Measurements from ENCODE around the gene TM9SF1.
"Not testable (repeated sequence)": the region's sequence is repeated elsewhere in the genome, so short reads cannot be mapped to it uniquely, and the experiment has no call there.

The TM9SF1 gene

GRCh38 chr14:24226473-24226872, 31.2 kb upstream of the TM9SF1 start:
- DNase-seq (ENCODE audit: low read depth in 2 of 2), result no peak

- no peak for DNase-seq (ENCODE audit: low read depth in 2 of 2)
These were observed 29.4 kb upstream of the TM9SF1 start for GRCh38 chr14:24224618-24225071.

- DNase-seq (ENCODE audit: low read depth in 2 of 2), result not testable (repeated sequence)
These were observed 27.7 kb upstream of the TM9SF1 start for GRCh38 chr14:24222987-24223386.

DNA sequence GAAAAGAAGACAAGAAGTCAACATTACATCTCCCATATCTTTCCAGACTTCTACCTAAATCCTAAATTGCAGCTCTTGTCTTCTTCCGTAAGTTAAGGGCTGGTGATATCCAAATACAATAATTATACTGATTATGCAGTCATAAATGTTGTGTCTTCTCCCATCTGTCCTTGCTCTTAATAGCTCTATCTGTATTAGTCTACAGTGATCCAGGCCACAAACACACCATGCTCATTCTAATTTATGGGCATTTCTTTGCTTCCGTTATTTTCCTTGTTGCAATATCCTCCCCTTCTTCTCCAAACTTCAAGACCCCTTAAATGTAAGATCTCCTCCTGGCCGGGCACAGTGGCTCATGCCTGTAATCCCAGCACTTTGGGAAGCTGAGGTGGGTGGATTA, 24.3 kb upstream of the TM9SF1 start:
- DNase-seq (ENCODE audit: low read depth in 2 of 2), result no peak

DNA sequence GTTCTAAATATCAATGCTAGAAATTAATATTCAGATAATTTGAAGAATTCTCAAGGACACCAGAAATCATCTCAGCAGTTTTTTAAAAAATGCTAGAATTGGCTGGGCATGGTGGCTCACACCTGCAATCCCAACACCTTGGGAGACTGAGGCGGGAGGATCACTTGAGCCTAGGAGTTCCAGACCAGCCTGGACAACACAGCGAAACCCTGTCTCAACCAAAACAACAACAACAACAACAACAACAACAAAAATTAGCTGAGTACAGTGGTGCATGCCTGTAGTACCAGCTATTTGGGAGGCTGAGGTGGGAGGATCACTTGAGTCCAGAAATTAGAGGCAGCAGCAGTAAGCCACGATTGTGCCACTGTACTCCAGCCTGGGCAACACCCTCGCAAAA, 23.8 kb upstream of the TM9SF1 start:
- no peak for DNase-seq (ENCODE audit: low read depth in 2 of 2)

- not testable (repeated sequence) for DNase-seq (ENCODE audit: low read depth in 2 of 2)
These were observed 21.6 kb upstream of the TM9SF1 start for GRCh38 chr14:24216876-24217275.

- DNase-seq (ENCODE audit: low read depth in 2 of 2), result no peak
These were observed 21.1 kb upstream of the TM9SF1 start for GRCh38 chr14:24216345-24216699.

GRCh38 chr14:24215495-24216344, 20.5 kb upstream of the TM9SF1 start, which contains the start of gene MDP1:
MDP1 (minus strand) TSS chr14:24216066; CDS start chr14:24215955, 111 bp downstream.
- DNase-seq (ENCODE audit: low read depth in 2 of 2), result peak; percentile 69 to 74

DNA sequence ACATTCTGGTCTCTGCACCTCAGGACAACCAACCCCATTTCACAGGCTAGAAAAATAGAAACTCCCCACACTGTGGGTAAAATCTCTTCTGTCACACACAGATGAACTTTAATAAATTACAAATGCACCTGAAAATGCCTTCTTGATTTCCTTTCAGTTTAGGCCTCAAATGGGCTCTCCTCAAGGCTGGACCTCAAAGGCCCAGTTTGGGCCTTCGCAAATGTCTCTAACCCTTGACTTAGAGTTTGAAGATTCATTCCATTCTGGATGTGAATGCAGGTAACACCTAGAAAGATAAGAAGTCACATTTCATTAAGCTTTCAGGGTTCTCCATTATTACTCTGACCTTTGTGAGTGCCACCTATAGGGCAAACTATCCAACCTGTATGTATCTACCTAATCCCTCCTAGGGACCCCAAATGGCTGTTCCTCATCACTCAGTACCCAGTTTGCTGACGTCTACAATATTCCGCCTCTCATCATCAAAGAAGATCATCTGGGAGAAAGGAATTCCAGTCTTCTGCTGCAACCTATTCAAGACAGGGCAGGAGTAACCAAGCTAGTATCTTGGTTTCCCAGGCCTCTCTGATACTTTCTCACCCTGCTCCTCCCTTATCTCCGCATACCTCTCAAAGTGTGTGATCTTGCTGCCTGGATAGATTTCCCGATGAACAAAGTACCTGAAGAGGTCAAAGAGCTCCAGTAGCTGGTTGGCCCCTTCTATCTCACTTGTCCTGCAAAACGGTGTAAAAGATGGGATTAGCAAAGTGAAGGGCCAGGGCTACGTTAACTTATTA, 18.8 kb upstream of the TM9SF1 start:
- DNase-seq (ENCODE audit: low read depth in 2 of 2), result no peak

- DNase-seq (ENCODE audit: low read depth in 2 of 2), result peak; percentile 91 to 94
These were observed 18.0 kb upstream of the TM9SF1 start, which contains the start of gene CHMP4A for GRCh38 chr14:24212924-24213865. CHMP4A (minus strand) TSS chr14:24213488; CDS start chr14:24213439, 49 bp downstream.

GRCh38 chr14:24211311-24211710, 16.1 kb upstream of the TM9SF1 start:
- no peak for DNase-seq (ENCODE audit: low read depth in 2 of 2)

GRCh38 chr14:24207625-24208024, 12.4 kb upstream of the TM9SF1 start:
- no peak for DNase-seq (ENCODE audit: low read depth in 2 of 2)

DNA sequence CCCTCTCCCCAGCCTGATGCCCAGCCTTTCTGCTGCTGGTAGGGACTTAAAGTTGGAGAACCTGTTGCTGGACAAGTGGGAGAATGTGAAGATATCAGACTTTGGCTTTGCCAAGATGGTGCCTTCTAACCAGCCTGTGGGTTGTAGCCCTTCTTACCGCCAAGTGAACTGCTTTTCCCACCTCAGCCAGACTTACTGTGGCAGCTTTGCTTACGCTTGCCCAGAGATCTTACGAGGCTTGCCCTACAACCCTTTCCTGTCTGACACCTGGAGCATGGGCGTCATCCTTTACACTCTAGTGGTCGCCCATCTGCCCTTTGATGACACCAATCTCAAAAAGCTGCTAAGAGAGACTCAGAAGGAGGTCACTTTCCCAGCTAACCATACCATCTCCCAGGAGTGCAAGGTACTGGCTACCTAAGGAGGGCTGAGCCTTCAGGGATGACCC, 11.9 kb upstream of the TM9SF1 start:
- no peak for DNase-seq (ENCODE audit: low read depth in 2 of 2)

- DNase-seq (ENCODE audit: low read depth in 2 of 2), result no peak
These were observed 11.2 kb upstream of the TM9SF1 start for GRCh38 chr14:24206260-24207103.

- DNase-seq (ENCODE audit: low read depth in 2 of 2), result no peak
These were observed 9.2 kb upstream of the TM9SF1 start for GRCh38 chr14:24204163-24205146.

GRCh38 chr14:24203249-24203886, 8.1 kb upstream of the TM9SF1 start:
- DNase-seq (ENCODE audit: low read depth in 2 of 2), result not testable (repeated sequence)

- DNase-seq (ENCODE audit: low read depth in 2 of 2), result not testable (repeated sequence)
These were observed 7.3 kb upstream of the TM9SF1 start for GRCh38 chr14:24202538-24202937.

DNA sequence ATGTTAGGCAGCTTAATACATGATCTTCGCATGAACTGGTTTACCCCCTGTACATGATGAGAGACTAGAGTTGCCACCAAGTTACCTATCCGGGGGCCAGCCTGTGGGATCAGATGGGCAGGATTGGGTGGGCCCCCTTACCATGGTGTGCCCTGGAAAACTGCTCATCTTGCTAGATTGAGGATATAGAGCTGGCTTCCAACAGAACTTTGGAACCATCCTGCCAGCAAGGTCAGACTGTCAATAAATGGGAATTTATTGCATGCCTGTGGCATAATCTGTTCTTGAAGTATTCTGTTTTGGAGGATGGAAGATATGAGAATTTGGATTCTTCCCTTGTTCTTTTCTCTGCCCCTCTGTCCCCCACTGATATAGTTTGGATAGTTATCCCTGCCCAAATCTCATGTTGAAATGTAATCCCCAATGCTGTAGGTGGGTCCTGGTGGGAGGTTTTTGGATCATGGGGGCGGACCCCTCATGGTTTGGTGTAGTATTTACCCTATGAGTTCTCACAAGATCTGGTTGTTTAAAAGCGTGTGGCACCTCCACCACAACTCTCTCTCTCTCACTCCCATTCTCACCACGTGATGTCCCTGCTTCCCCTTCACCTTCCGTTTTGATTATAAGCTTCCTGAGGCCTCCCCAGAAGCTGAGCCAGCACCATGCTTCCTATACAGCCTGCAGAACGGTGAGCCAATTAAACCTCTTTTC, 3.7 kb upstream of the TM9SF1 start:
- no peak for DNase-seq (ENCODE audit: low read depth in 2 of 2)
